ENCODE measurements around the gene RNF114. TPM values are rescaled to one million over a fixed set of nuclear protein-coding genes. Genes with fewer than 3 reads are reported as not detected.
A peak's percentile ranks its signal among the peaks of the same experiment; 100 is the strongest.

RNF114 gene
- total RNA-seq, 1 donor from 2014 or later: 60.1 TPM

DNA sequence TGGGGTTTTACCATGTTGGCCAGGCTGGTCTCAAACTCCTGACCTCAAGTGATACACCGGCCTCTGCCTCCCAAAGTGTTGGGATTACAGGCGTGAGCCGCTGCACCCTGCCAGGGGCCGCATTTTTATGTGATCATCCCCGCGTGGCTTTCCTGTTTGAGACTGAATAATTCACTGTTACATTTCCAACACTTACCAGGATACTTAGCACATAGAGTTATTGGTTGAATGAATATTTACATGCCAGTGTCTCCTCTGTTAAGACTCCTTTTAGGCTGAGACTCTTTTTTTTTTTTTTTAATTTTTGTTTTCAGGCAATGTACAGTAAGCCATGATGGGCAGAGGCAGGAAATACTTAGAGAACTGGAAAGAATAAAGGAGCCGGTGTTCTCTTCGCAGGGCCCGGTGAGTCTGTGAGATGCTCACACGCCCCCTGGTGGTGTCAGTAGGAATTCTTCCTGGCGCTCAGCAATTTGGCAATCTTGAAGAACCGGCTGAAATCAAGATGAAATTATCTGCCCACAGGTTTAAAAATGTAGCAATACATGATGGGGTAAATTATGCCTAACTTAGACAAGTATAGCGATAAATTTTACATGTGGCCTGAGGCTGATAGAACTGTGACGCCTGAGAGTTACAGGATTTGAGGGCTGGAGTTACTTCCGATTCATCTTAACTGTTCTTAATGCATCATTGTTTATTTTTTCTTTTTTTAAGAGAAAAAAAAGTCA lies 7.6 kb upstream of the RNF114 start:
- intact Hi-C loops (cut with micrococcal nuclease): loop anchor here (1.0 to 2.0 kb wide), 2 partner anchors 36 to 317 kb away; no protein-coding TSS in a partner anchor
- H3K36me3 Mint-ChIP-seq (ENCODE audit: low read depth): no peaks in the 10 kb centered on the region
- no peaks in the 10 kb centered on the region for H3K9me3 Mint-ChIP-seq
- no peak overlapping the region for H3K4me3 Mint-ChIP-seq
- peaks cover 3% of the 10 kb centered on the region for H3K4me1 Mint-ChIP-seq
- DNase-seq: peak; percentile 93
- peaks cover 2% of the 10 kb centered on the region for H3K27me3 Mint-ChIP-seq
- H3K27ac Mint-ChIP-seq: peak overlapping the region; percentile 28

DNA sequence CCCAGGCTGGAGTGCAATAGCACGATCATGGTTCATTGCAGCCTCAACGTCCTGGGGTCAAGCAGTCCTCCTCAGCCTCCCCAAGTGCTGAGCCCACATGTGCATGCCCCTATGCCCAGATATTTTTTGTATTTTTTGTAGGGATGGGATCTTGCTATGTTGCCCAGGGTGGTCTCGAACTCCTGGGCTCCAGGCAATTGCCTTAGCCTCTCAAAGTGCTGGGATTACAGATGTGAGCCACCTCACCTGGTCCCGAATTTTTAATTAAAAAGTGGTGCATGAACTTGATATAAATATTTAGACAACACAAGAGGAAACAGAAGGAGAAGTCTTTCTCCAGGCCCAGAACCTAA lies 7.1 kb upstream of the RNF114 start:
- no peak overlapping the region for H3K4me3 Mint-ChIP-seq
- H3K4me1 Mint-ChIP-seq: peaks cover 7% of the 10 kb centered on the region
- peaks cover 2% of the 10 kb centered on the region for H3K27me3 Mint-ChIP-seq
- H3K9me3 Mint-ChIP-seq: no peaks in the 10 kb centered on the region
- no peaks in the 10 kb centered on the region for H3K36me3 Mint-ChIP-seq (ENCODE audit: low read depth)
- intact Hi-C loops (cut with micrococcal nuclease): loop anchor here (2.0 kb wide), 1 partner anchor 36 kb away; no protein-coding TSS in a partner anchor
- H3K27ac Mint-ChIP-seq: no peak overlapping the region
- no peak for DNase-seq

DNA sequence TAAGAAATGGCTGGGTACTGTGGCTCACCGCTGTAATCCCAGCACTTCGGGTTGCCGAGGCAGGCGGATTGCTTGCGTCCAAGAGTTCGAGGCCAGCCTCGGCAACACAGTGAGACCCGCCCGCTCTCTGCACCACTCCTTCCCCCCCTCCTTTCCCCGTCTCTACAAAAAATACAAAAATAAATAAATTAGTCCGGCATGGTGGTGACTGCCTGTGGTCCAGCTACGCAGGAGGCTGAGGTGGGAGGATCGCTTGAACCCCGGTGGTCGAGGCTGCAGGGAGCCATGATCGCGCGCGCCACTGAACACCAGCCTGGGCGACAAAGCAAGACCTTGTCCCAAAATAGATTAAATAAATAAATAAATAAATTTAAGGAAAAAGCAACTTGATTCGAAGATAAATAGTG lies 448 bp upstream of the RNF114 start:
- Mint-ChIP-seq H3K27ac (no peak overlapping the region), H3K4me3 (peak overlapping the region; percentile 53)
- intact Hi-C loops (cut with micrococcal nuclease): loop anchor here (2.0 to 5.0 kb wide), 2 partner anchors 21 to 393 kb away; partner anchors contain the start of gene SPATA2

DNA sequence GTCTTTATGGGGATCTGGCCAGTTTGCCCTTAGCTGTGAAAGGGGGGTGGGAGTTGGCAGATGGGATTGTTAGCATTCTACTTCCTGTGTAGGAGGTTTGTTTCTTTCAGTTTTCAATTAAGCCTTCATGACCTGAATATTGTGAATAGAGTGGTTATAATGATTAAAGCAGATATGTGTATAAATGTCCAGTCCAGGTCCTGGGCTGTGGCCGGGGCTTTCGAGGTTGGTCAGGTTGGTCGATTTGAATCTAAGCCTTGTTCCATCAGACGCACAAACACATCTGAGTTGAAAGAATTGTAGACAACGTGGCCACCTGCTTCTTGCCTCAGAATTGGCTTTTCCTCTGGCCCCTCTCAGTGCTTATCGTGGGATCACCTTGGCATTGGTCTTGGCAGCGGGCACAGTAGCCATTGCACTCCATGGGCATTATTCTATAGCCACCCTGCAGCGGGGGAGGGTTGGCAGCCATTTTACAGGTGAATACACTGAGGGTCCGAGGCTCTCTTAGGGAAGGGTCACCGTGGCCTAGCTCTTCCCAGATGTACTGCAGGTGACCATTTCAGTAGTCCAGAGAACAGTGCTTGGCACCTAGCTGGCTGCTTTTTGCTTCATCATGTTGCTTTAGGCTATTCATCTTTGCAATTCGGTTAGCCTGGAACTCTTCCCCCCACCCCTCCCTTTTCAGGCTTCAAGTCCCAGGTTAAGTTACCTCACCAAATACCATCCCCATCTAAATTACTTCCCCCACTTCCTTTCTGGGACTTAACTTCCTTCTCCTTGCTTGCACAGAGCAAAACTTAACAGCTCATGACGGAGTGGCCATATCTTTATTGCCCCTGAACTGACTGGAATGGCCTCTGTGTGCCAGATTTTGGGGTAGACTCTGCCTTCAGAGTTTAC lies 1.1 kb downstream of the RNF114 start:
- intact Hi-C loops (cut with micrococcal nuclease): loop anchor here (2.0 to 5.0 kb wide), 2 partner anchors 22 to 395 kb away; partner anchors contain the start of gene SPATA2
- Mint-ChIP-seq H3K27ac (peak overlapping the region; percentile 88), H3K27me3 (no peaks in the 10 kb centered on the region), H3K4me3 (peak overlapping the region; percentile 94), H3K9me3 (no peaks in the 10 kb centered on the region), H3K4me1 (peaks cover 42% of the 10 kb centered on the region), H3K36me3 (ENCODE audit: low read depth) (peaks cover 28% of the 10 kb centered on the region)
- DNase-seq: peak; percentile 63

More for the DNA sequence above, 448 bp upstream of the RNF114 start:
- Mint-ChIP-seq H3K36me3 (ENCODE audit: low read depth) (peaks cover 19% of the 10 kb centered on the region), H3K9me3 (no peaks in the 10 kb centered on the region), H3K27me3 (no peaks in the 10 kb centered on the region), H3K4me1 (peaks cover 35% of the 10 kb centered on the region)
- DNase-seq: no peak

DNA sequence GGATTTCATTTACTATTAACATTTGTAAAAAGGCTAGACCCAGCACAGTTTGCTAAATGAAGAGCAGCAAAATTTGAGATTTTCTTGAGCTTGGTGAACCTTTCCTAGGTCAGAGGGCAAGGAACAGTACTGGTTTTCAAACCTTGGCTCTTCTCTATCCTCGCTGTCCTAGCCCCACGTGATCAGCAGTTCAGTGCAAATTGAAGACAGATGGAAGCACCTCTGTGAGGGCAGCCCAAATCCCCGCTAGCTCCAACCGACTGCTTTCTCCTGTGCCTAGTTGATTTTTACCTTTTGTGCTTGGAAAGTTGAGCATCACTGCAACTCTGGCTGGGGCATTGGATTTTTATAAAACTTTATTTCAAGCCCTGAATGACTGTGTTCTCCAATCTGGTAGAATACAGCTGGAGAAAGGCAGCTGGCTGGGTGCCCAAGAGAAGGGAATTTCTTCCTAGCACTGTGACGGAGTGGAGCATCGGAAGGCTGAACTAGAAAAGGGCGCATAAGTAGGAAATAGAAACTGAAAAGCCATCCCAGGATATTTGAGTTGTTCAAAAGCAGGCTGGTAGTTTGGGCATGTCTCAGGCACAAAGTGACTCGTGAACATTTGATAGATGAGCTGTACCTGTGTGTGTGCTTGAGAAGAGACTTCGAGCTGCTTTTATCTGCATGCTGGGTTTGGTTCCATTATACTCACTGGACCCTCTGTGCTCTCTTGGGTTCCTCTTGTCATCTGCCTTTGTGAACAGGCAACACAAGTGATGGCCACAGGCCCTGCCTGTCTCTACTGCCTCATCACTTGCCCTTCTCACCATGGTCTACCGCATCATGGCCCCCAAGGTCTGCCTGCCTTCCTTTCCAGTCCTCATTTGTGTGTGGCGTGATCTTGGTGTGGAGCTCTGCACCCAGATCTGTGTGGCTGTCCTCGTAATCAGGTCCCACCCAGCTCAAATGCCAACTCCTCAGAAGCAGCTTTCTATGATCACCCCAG lies 2.3 kb downstream of the RNF114 start:
- intact Hi-C loops (cut with micrococcal nuclease): loop anchor here (5.0 kb wide), 1 partner anchor 396 kb away; no protein-coding TSS in a partner anchor
- Mint-ChIP-seq H3K9me3 (no peaks in the 10 kb centered on the region), H3K4me3 (peak overlapping the region; percentile 94), H3K36me3 (ENCODE audit: low read depth) (peaks cover 36% of the 10 kb centered on the region), H3K27me3 (no peaks in the 10 kb centered on the region), H3K27ac (peak overlapping the region; percentile 64), H3K4me1 (peaks cover 45% of the 10 kb centered on the region)
- no peak for DNase-seq

DNA sequence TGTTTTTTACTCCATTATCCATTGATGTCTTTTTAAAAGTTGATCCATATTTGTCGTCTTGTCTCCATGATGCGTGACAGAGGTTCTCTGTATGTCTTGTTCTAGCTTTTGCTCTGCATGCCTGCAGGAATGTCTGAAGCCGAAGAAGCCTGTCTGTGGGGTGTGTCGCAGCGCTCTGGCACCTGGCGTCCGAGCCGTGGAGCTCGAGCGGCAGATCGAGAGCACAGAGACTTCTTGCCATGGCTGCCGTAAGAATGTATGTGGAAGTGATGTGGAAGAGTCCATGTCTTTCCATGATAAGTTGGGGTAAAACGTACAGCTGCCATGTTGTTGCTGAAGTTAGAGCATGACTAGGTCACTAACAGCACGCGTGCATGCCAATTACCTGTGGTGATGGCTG lies 5.3 kb downstream of the RNF114 start:
- Mint-ChIP-seq H3K27ac (no peak overlapping the region), H3K36me3 (ENCODE audit: low read depth) (peaks cover 60% of the 10 kb centered on the region), H3K4me3 (no peak overlapping the region), H3K27me3 (no peaks in the 10 kb centered on the region), H3K4me1 (peaks cover 35% of the 10 kb centered on the region), H3K9me3 (no peaks in the 10 kb centered on the region)
- DNase-seq: no peak
- intact Hi-C loops (cut with micrococcal nuclease): no loop called here

DNA sequence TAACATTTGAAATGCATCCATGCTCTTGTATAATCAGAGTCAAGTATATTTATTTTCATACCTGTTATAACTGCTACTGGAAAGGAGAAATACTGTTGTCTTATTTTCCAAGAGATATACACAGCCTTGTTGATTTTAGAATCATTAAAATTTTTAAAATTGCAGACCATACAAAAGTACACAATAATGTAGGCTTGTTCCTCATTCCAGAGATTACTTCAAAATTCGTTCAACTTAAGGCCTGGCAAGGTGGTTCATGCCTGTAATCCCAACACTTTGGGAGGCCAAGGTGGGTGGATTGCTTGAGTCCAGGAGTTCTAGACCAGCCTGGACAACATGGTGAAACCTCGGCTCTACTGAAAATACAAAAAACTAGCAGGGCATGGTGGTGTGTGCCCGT lies 6.1 kb downstream of the RNF114 start:
- H3K4me1 Mint-ChIP-seq: peaks cover 35% of the 10 kb centered on the region
- H3K36me3 Mint-ChIP-seq (ENCODE audit: low read depth): peaks cover 67% of the 10 kb centered on the region
- no peak overlapping the region for H3K4me3 Mint-ChIP-seq
- H3K27ac Mint-ChIP-seq: no peak overlapping the region
- no peaks in the 10 kb centered on the region for H3K27me3 Mint-ChIP-seq
- no peak for DNase-seq
- intact Hi-C loops (cut with micrococcal nuclease): no loop called here
- H3K9me3 Mint-ChIP-seq: no peaks in the 10 kb centered on the region

DNA sequence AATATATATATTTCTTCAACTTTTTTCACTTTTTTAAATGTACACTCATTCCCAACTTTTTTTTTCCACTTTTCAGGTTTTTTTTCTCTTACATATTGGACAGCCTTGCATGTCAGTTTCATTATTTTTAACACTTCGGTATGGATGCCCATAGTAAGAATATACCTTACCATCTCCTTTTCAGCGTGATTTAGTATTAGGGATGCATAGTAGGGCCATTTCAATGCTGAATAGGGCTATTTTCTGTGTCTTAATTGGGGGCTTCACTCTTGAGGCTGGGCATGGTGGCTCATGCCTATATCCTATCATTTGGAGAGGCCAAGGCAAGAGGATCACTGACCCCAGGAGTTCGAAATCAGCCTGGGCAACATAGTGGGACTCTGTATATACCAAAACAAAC lies 6.7 kb downstream of the RNF114 start:
- no peaks in the 10 kb centered on the region for H3K9me3 Mint-ChIP-seq
- DNase-seq: no peak
- H3K27ac Mint-ChIP-seq: no peak overlapping the region
- no peak overlapping the region for H3K4me3 Mint-ChIP-seq
- intact Hi-C loops (cut with micrococcal nuclease): no loop called here
- peaks cover 30% of the 10 kb centered on the region for H3K4me1 Mint-ChIP-seq
- peaks cover 69% of the 10 kb centered on the region for H3K36me3 Mint-ChIP-seq (ENCODE audit: low read depth)
- H3K27me3 Mint-ChIP-seq: no peaks in the 10 kb centered on the region

DNA sequence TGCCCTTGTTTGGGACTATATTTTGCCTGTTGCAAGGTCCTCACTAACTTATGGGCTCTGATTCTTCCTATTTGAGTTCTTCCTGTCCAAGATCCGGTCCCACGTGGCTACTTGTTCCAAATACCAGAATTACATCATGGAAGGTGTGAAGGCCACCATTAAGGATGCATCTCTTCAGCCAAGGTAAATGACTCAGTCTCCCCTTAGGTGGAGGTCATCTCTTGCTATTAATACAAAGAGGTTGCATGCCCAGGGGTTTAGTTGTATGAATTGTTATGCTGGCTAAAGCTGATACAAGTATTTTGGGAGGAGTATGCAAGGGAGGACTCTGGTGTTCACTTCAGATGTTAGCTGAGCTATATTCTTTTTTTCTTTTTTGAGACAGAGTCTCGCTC lies 9.1 kb downstream of the RNF114 start:
- Mint-ChIP-seq H3K4me3 (no peak overlapping the region), H3K27me3 (no peaks in the 10 kb centered on the region), H3K4me1 (peaks cover 18% of the 10 kb centered on the region), H3K9me3 (no peaks in the 10 kb centered on the region), H3K27ac (no peak overlapping the region), H3K36me3 (ENCODE audit: low read depth) (peaks cover 73% of the 10 kb centered on the region)
- intact Hi-C loops (cut with micrococcal nuclease): no loop called here
- DNase-seq: no peak

DNA sequence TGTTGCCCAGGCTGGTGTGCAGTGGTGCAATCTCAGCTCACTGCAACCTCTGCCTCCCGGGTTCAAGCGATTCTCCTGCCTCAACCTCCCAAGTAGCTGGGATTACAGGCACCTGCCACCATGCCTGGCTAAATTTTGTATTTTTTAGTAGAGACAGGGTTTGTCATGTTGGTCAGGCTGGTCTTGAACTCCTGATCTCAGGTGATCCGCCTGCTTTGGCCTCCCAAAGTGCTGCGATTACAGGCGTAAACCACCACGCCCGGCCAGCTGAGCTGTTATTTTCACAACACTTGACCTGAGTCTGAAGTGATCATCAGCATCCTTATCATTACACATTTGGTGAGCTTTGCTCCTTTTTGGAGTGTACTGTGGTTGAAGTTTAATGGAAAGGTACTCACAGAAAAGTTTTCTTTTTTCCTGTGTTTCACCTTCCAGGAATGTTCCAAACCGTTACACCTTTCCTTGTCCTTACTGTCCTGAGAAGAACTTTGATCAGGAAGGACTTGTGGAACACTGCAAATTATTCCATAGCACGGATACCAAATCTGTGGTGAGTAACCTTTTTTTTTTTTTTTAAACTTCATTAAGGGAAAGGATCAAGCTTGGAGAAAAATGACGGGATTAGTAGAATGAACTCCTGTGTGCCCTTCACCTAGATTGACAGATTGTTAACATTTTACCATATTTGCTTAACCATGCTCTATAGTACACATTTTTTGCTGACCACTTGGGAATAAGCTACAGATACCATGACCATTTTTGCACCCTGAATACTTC lies 9.7 kb downstream of the RNF114 start:
- H3K9me3 Mint-ChIP-seq: no peaks in the 10 kb centered on the region
- peaks cover 17% of the 10 kb centered on the region for H3K4me1 Mint-ChIP-seq
- no peak overlapping the region for H3K4me3 Mint-ChIP-seq
- no peak overlapping the region for H3K27ac Mint-ChIP-seq
- intact Hi-C loops (cut with micrococcal nuclease): no loop called here
- peaks cover 75% of the 10 kb centered on the region for H3K36me3 Mint-ChIP-seq (ENCODE audit: low read depth)
- no peak for DNase-seq
- H3K27me3 Mint-ChIP-seq: no peaks in the 10 kb centered on the region

DNA sequence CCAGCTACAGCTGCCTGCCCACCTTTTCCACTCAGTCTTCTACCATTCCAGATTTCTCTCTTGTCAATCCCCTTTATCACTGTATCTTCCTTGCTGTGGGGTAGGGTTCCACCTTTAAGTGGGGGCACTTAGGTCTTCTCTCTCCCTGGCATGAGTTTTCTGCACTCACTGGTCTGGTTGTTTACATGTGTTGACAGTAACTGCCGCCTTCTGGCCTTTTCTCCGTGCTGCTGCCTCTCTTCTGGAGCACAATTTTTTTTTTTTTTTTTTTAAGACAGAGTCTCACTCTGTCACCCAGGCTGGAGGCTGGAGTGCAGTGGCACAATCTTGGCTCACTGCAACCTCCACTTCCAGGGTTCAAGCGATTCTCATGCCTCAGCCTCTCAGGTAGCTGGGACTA lies 12.0 kb downstream of the RNF114 start:
- peaks cover 78% of the 10 kb centered on the region for H3K36me3 Mint-ChIP-seq (ENCODE audit: low read depth)
- no peak for DNase-seq
- no peak overlapping the region for H3K27ac Mint-ChIP-seq
- intact Hi-C loops (cut with micrococcal nuclease): no loop called here
- peaks cover 9% of the 10 kb centered on the region for H3K4me1 Mint-ChIP-seq
- no peaks in the 10 kb centered on the region for H3K27me3 Mint-ChIP-seq
- no peak overlapping the region for H3K4me3 Mint-ChIP-seq
- H3K9me3 Mint-ChIP-seq: no peaks in the 10 kb centered on the region

DNA sequence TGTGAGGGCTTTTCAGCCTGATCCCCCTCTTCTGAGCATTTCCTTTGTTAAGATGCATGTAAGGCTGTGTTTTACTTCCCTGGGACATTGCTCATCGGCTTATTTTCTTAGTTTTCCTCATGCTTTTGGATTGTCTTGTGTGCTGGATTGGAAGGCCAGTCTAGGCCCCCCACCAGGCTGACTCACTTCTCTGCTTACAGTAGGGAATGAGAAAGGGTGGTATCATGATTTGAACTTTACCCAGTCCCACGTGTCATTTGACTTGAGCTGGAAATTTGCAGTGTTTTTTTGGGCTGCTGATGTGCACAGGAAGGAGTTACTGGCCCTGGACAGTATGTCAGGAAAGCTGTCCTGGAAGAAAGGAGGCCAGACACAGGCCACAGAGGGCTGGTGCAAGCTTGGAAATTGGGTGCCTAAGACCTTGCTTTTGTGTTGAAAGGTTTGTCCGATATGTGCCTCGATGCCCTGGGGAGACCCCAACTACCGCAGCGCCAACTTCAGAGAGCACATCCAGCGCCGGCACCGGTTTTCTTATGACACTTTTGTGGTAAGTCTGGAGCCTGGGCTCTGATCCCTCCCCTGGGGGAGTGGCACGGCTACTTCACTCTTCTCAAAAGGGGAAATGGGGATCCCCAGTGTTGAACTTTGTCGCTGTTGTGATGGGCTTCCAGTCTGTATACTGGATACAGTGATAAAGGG lies 12.8 kb downstream of the RNF114 start:
- intact Hi-C loops (cut with micrococcal nuclease): no loop called here
- Mint-ChIP-seq H3K4me3 (no peak overlapping the region), H3K27me3 (no peaks in the 10 kb centered on the region), H3K27ac (no peak overlapping the region), H3K9me3 (no peaks in the 10 kb centered on the region), H3K4me1 (peaks cover 8% of the 10 kb centered on the region), H3K36me3 (ENCODE audit: low read depth) (peaks cover 73% of the 10 kb centered on the region)
- DNase-seq: no peak
